ENCODE data around the gene EPB41L4A. TPM values are rescaled to one million over a fixed set of nuclear protein-coding genes. Genes with fewer than 3 reads are reported as not detected.
"Not testable (repeated sequence)": the region's sequence is repeated elsewhere in the genome, so short reads cannot be mapped to it uniquely, and the experiment has no call there.

Gene EPB41L4A
- total RNA-seq, 2 donors from 2014 or later = 0.27 TPM; not detected in 1

DNA sequence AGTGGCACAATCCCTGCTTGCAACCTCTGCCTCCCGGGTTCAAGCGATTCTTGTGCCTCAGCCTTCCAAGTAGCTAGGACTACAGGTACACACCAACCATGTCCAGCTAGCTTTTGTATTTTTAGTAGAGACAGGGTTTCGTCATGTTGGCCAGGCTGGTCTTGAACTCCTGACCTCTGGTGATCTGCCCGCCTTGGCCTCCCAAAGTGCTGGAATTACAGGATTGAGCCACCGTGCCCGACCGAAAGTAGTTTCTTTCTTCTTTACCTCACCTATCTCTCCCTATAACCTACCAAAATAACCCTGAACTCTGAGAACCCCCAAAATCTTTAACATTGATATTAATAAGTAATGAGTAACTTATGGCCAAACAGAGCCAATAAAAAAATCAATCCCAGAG is 196.1 kb downstream of the EPB41L4A start:
- not testable (repeated sequence) for H3K27ac Mint-ChIP-seq; H3K36me3 Mint-ChIP-seq; DNase-seq (ENCODE audit: low spot score in 2 of 2); ATAC-seq; H3K9me3 Mint-ChIP-seq

DNA sequence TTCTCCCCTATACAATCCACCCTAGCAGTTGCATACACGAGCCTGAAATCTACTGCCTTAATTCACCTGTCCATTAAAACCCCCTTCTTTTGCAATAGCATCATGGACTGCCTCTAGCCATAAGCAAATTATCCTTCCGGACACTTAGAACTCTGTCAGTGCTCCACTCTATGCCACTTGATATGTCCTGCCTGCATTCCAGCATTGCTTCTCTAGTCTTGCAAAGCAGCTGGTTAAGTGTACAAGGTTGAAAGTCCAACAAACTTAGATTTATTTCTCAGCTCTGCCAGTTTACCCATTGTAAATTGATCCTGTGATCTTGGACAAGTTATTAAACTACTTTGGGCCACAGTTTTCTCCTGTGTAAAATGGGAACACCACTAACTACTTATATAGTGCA is 197.9 kb downstream of the EPB41L4A start:
- no peaks in the 10 kb centered on the region for H3K9me3 Mint-ChIP-seq
- no peak overlapping the region for H3K27ac Mint-ChIP-seq
- DNase-seq (ENCODE audit: low spot score in 2 of 2) = no peak
- no peak for ATAC-seq
- H3K36me3 Mint-ChIP-seq = no peaks in the 10 kb centered on the region

GRCh38 chr5:112219000-112219399 is 200.1 kb downstream of the EPB41L4A start:
- DNase-seq (ENCODE audit: low spot score in 2 of 2) (no peak), ATAC-seq (no peak)
- no peaks in the 10 kb centered on the region for H3K36me3 Mint-ChIP-seq
- H3K27ac Mint-ChIP-seq = no peak overlapping the region
- H3K9me3 Mint-ChIP-seq = no peaks in the 10 kb centered on the region

- H3K9me3 Mint-ChIP-seq = no peaks in the 10 kb centered on the region
- DNase-seq (ENCODE audit: low spot score in 2 of 2) (no peak), ATAC-seq (no peak)
- no peaks in the 10 kb centered on the region for H3K36me3 Mint-ChIP-seq
- no peak overlapping the region for H3K27ac Mint-ChIP-seq
Measured at GRCh38 chr5:112217843-112218579, 201.1 kb downstream of the EPB41L4A start.

- Mint-ChIP-seq H3K36me3 (no peaks in the 10 kb centered on the region), H3K9me3 (no peaks in the 10 kb centered on the region), H3K27ac (no peak overlapping the region)
- DNase-seq (ENCODE audit: low spot score in 2 of 2) (no peak), ATAC-seq (no peak)
Measured at GRCh38 chr5:112216140-112216539, 202.9 kb downstream of the EPB41L4A start.

DNA sequence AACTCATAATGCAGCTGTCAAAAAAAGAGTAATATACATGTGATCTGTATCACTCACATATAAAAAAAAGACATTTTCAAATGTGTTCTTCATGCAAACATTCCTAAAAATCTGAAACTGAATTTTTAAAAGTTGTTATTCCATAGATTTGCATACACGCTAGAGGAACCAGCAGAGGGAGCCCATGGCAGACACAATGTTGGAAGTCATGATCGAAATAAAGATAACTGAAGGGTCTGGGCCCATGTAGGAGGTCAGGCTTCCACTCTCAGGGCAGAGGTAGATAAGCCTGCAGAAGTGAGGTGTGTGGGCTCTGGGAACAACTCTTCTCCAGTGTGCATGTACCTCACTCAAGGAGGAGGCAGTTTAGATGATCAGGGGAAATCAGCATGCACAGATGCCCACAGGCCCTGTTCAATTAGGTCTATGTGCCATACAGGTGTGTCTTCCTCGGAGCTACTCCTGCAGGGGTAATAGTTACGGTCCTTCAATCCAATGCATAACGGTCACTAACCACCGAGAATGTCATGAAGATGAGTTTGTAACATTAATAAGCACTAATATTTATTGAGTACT is 208.6 kb downstream of the EPB41L4A start:
- ATAC-seq = no peak
- Mint-ChIP-seq H3K27ac (no peak overlapping the region), H3K9me3 (no peaks in the 10 kb centered on the region), H3K36me3 (no peaks in the 10 kb centered on the region)
- no peak for DNase-seq (ENCODE audit: low spot score in 2 of 2)

DNA sequence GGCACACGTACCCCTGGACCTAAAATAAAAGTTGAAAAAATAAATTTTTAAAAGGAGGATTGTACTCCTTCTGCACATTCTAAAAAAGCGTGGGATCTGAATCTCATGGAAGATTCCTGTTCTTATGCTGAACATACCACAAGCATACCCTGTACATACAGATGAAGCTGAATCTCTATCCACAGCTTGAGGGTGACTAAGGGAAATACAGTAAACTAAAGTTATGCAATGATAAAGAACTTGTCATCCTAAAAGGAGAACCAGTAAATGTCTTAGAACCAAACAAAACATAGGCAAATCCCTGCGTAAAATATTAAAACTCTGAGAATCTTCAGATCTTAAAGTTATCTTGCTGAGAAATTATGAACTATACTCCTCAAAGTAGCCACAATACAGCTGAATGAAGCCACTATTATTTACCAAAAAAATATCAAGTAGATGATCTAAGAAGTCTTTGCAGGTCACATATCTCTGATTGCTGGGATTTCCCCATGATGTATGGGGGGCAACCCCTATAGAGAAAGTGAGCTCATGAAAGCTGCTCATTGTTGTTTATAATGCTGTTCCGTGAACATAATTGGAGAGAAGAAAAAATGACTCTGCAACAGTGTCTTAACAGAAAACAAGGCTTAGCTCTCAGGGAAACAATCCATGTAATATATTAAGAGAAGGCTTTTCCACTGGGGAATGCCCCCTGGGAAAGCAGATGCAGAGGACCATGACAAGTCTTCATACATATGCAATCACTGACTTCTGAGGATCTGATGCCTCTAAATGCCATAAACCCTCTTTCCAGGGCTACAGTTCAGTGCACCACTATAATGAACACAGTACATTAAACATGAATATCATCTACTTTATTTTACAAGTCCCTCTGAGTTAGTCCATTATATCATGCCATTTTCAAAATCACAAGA is 210.1 kb downstream of the EPB41L4A start:
- Mint-ChIP-seq H3K36me3 (no peaks in the 10 kb centered on the region), H3K27ac (no peak overlapping the region), H3K9me3 (no peaks in the 10 kb centered on the region)
- no peak for DNase-seq (ENCODE audit: low spot score in 2 of 2)
- no peak for ATAC-seq

- not testable (repeated sequence) for H3K9me3 Mint-ChIP-seq; DNase-seq (ENCODE audit: low spot score in 2 of 2); H3K27ac Mint-ChIP-seq; ATAC-seq; H3K36me3 Mint-ChIP-seq
Measured at GRCh38 chr5:112208195-112208594, 210.9 kb downstream of the EPB41L4A start.

DNA sequence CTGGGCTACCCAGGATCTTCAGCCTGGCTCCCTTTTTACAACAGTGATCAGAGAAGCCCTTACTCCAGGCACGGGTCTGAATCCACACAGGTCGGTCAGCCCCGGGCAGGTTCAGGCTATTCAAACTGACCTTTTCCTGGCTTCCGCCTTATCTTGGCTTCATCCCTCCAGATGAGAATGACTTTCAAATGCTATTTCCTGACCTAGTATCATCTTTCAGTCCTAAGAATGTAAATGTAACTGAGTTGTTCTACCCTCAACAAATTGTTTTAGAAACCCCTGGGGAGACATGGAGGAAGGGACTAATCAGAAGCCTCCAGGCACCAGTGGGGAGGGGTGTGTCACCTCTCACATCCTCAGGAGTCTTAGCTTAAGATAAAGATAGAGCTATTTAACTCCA is 213.2 kb downstream of the EPB41L4A start:
- Mint-ChIP-seq H3K27ac (no peak overlapping the region), H3K36me3 (no peaks in the 10 kb centered on the region), H3K9me3 (no peaks in the 10 kb centered on the region)
- no peak for DNase-seq (ENCODE audit: low spot score in 2 of 2)
- no peak for ATAC-seq

- no peak for DNase-seq (ENCODE audit: low spot score in 2 of 2)
Measured at GRCh38 chr5:112203229-112203628, 215.8 kb downstream of the EPB41L4A start.

DNA sequence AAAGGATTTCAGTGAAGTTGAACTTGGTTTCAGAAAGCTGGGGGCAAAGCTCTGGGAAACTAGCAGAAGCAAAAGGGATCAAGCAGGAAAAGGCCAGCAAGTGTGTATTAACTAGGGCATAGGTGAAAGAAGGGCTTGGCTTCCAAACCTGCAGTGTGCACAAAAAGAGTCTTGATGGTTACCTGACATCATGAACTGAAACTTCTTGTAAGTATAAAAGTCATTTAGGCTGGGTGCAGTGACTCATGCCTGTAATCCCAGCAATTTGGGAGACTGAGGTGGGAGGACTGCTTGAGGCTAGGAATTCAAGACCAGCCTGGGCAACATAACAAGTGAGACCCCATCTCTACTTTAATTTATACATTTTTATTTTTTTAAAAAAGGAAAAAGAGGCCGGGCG is 216.4 kb downstream of the EPB41L4A start:
- Mint-ChIP-seq H3K9me3 (no peaks in the 10 kb centered on the region), H3K36me3 (no peaks in the 10 kb centered on the region), H3K27ac (no peak overlapping the region)
- ATAC-seq = peak in 1 of 2 donors; percentile 48
- no peak for DNase-seq (ENCODE audit: low spot score in 2 of 2)

More at GRCh38 chr5:112203229-112203628, 215.8 kb downstream of the EPB41L4A start:
- ATAC-seq = peak in 1 of 2 donors; percentile 68
- Mint-ChIP-seq H3K27ac (no peak overlapping the region), H3K36me3 (no peaks in the 10 kb centered on the region), H3K9me3 (no peaks in the 10 kb centered on the region)

- Mint-ChIP-seq H3K9me3 (no peaks in the 10 kb centered on the region), H3K27ac (no peak overlapping the region), H3K36me3 (no peaks in the 10 kb centered on the region)
- DNase-seq (ENCODE audit: low spot score in 2 of 2) (no peak), ATAC-seq (no peak)
Measured at GRCh38 chr5:112201141-112201540, 217.9 kb downstream of the EPB41L4A start.

DNA sequence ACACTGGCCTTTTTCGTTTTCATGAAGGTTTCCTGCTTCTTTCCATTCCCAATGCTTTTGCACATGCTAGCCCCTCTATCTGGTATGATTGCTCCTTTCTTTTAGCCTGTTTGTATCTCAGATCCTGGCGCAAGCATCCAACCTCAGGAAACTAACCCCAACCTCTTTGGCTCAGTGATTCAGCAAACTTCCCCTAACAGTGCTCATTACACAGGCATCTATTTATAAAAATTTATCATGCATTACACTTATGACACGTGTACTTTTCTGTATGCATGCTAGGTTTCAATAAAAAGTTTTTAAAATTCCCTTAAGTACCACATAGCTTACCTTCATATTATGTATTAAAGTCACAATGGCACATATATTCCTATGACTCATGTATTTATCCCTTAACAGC is 218.9 kb downstream of the EPB41L4A start:
- Mint-ChIP-seq H3K9me3 (no peaks in the 10 kb centered on the region), H3K27ac (no peak overlapping the region), H3K36me3 (no peaks in the 10 kb centered on the region)
- no peak for DNase-seq (ENCODE audit: low spot score in 2 of 2)
- ATAC-seq = no peak

DNA sequence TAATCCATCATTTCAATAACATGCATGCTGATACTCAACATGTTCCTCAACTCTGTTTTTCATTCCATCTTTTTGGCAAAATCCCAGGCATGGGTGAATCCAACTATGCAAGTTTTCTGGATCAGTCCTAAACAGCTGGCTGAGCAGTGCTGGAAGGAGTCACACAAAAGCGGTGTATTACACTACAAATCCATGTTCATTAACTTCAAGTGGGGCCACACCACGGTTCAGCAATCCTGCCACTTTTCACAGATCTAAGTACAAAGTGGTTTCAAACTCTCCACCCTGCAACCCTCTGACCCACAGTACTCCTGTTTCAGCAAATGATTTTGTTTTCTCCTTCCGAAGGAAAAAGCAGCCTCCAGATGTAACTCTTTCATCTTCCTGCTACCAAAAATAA is 222.5 kb downstream of the EPB41L4A start:
- no peak for DNase-seq (ENCODE audit: low spot score in 2 of 2)
- ATAC-seq = no peak
- no peak overlapping the region for H3K27ac Mint-ChIP-seq
- no peaks in the 10 kb centered on the region for H3K36me3 Mint-ChIP-seq
- no peaks in the 10 kb centered on the region for H3K9me3 Mint-ChIP-seq

DNA sequence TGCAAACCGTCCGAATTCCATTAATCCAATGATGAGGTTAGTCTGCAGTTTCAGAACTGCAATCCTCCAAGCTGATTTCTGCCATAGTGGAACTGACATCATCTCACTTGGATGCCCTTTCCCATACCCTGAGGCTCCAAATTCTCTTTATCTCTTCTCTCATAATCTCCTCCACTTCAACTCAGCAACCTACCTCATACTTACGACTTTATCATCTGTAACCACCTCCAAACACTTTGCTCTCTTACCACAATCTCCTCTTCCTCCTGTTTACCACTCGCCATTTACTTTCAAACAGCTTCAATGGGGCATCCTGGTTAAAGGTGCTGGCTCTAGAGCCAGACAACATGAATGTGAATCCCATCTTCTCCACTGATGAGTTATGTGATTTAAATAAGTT is 223.2 kb downstream of the EPB41L4A start:
- no peak for DNase-seq (ENCODE audit: low spot score in 2 of 2)
- no peaks in the 10 kb centered on the region for H3K36me3 Mint-ChIP-seq
- ATAC-seq = no peak
- H3K9me3 Mint-ChIP-seq = no peaks in the 10 kb centered on the region
- no peak overlapping the region for H3K27ac Mint-ChIP-seq

GRCh38 chr5:112192866-112193265 is 226.2 kb downstream of the EPB41L4A start:
- DNase-seq (ENCODE audit: low spot score in 2 of 2) = no peak
- ATAC-seq = no peak
- Mint-ChIP-seq H3K36me3 (no peaks in the 10 kb centered on the region), H3K27ac (no peak overlapping the region), H3K9me3 (no peaks in the 10 kb centered on the region)

GRCh38 chr5:112192072-112192471 is 227.0 kb downstream of the EPB41L4A start:
- ATAC-seq = no peak

More at GRCh38 chr5:112192072-112192471, 227.0 kb downstream of the EPB41L4A start:
- no peak for DNase-seq (ENCODE audit: low spot score in 2 of 2)
- Mint-ChIP-seq H3K27ac (no peak overlapping the region), H3K36me3 (no peaks in the 10 kb centered on the region), H3K9me3 (no peaks in the 10 kb centered on the region)

Measured in activated naive CD4-positive, alpha-beta T cell treated with anti-CD3 and anti-CD28 coated beads, Interleukin-2, amount 50 U/mL, for 72 hours (primary cell).